Effector CD8-positive, alpha-beta T cell (primary cell): ENCODE results near the gene STK40.

Experiments used
- DNase-seq: peaks from one replicate; lab custom pipeline; 2025; lab: John Stamatoyannopoulos, UW

STK40 gene

GRCh38 chr1:36343651-36344394 is 41.9 kb downstream of the STK40 start:
- no peak for DNase-seq

- peak; percentile 50 for DNase-seq
These were observed 43.1 kb downstream of the STK40 start for GRCh38 chr1:36342426-36343185.

- DNase-seq, result no peak
These were observed 44.0 kb downstream of the STK40 start for GRCh38 chr1:36341626-36342320.

GRCh38 chr1:36339615-36340014 is 46.1 kb downstream of the STK40 start:
- DNase-seq, result no peak

- no peak for DNase-seq
These were observed 46.5 kb downstream of the STK40 start for GRCh38 chr1:36339215-36339614.

GRCh38 chr1:36337830-36338229 is 47.9 kb downstream of the STK40 start:
- DNase-seq, result no peak

- no peak for DNase-seq
These were observed 54.8 kb downstream of the STK40 start for GRCh38 chr1:36330940-36331339.

- DNase-seq, result no peak
These were observed 55.9 kb downstream of the STK40 start for GRCh38 chr1:36329817-36330216.

GRCh38 chr1:36328713-36329112 is 57.0 kb downstream of the STK40 start:
- DNase-seq, result no peak

GRCh38 chr1:36328088-36328480 is 57.6 kb downstream of the STK40 start:
- DNase-seq, result no peak

- no peak for DNase-seq
These were observed 58.2 kb downstream of the STK40 start for GRCh38 chr1:36327421-36328087.

- no peak for DNase-seq
These were observed 59.2 kb downstream of the STK40 start for GRCh38 chr1:36326499-36326898.

GRCh38 chr1:36324353-36324703 is 61.4 kb downstream of the STK40 start:
- no peak for DNase-seq

GRCh38 chr1:36323636-36324352 is 61.9 kb downstream of the STK40 start, which contains the start of gene EVA1B:
TSS of gene EVA1B (minus strand) at chr1:36323645. CDS start at chr1:36323037, 608 bp downstream.
- no peak for DNase-seq

- no peak for DNase-seq
These were observed 62.7 kb downstream of the STK40 start for GRCh38 chr1:36322786-36323635.

- no peak for DNase-seq
These were observed 63.5 kb downstream of the STK40 start for GRCh38 chr1:36322041-36322785.

GRCh38 chr1:36321119-36321951 is 64.4 kb downstream of the STK40 start:
- no peak for DNase-seq

GRCh38 chr1:36320767-36321118 is 65.0 kb downstream of the STK40 start:
- no peak for DNase-seq

GRCh38 chr1:36320291-36320761 is 65.4 kb downstream of the STK40 start:
- DNase-seq, result no peak
